ENCODE results near the gene RSPRY1.

The RSPRY1 gene

GRCh38 chr16:57145046-57146021 is 40.8 kb upstream of the RSPRY1 start:
- Histone ChIP-seq H3K36me3 (ENCODE audit: control insufficient read depth in 2 of 2, insufficient read depth in 2 of 2, low read length in 2 of 2) (no peaks in the 10 kb centered on the region), H3K4me3 (ENCODE audit: low read length in 2 of 2) (no peak overlapping the region), H3K4me1 (ENCODE audit: control insufficient read depth, insufficient read depth, low read length) (peaks cover 8% of the 10 kb centered on the region), H3K9me3 (ENCODE audit: control insufficient read depth in 2 of 2, low read length in 2 of 2) (no peaks in the 10 kb centered on the region), H3K9ac (ENCODE audit: low read length in 2 of 2) (no peak overlapping the region), H3K27me3 (ENCODE audit: control insufficient read depth in 1 of 2, insufficient read depth in 2 of 2, low read length in 2 of 2) (no peaks in the 10 kb centered on the region), H3K27ac (ENCODE audit: low read length) (no peak overlapping the region)

- Histone ChIP-seq H3K27me3 (ENCODE audit: control insufficient read depth in 1 of 2, insufficient read depth in 2 of 2, low read length in 2 of 2) (no peaks in the 10 kb centered on the region), H3K9me3 (ENCODE audit: control insufficient read depth in 2 of 2, low read length in 2 of 2) (no peaks in the 10 kb centered on the region), H3K4me3 (ENCODE audit: low read length in 2 of 2) (no peak overlapping the region), H3K27ac (ENCODE audit: low read length) (no peak overlapping the region), H3K36me3 (ENCODE audit: control insufficient read depth in 2 of 2, insufficient read depth in 2 of 2, low read length in 2 of 2) (no peaks in the 10 kb centered on the region), H3K9ac (ENCODE audit: low read length in 2 of 2) (no peak overlapping the region), H3K4me1 (ENCODE audit: control insufficient read depth, insufficient read depth, low read length) (peaks cover 8% of the 10 kb centered on the region)
These were observed 40.0 kb upstream of the RSPRY1 start for GRCh38 chr16:57146040-57146647.

DNA sequence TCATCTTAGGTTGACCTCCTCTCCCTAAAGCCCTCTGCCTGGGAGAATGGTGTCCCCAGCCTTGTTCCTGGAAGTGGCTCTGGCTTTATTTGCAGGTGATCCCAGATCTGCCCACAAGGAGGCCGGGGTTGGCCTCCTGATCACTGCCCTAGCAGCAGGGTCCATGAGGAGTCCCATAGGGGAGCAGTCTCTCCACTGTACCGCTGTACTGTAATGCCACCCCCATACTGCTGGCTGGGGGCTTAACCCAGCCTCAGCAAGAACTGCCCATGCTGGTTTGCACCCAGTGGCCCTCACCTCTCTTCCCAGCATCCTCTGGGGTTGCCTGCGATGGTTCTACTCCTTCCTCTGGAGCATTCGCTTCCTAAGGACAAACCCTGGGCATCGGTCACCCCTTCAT is 39.4 kb upstream of the RSPRY1 start:
- H3K4me3 ChIP-seq (ENCODE audit: low read length in 2 of 2), result no peak overlapping the region
- H3K27ac ChIP-seq (ENCODE audit: low read length), result no peak overlapping the region
- no peaks in the 10 kb centered on the region for H3K27me3 ChIP-seq (ENCODE audit: control insufficient read depth in 1 of 2, insufficient read depth in 2 of 2, low read length in 2 of 2)
- H3K4me1 ChIP-seq (ENCODE audit: control insufficient read depth, insufficient read depth, low read length), result peaks cover 8% of the 10 kb centered on the region
- H3K36me3 ChIP-seq (ENCODE audit: control insufficient read depth in 2 of 2, insufficient read depth in 2 of 2, low read length in 2 of 2), result no peaks in the 10 kb centered on the region
- no peaks in the 10 kb centered on the region for H3K9me3 ChIP-seq (ENCODE audit: control insufficient read depth in 2 of 2, low read length in 2 of 2)
- no peak overlapping the region for H3K9ac ChIP-seq (ENCODE audit: low read length in 2 of 2)

GRCh38 chr16:57147381-57148221 is 38.5 kb upstream of the RSPRY1 start:
- Histone ChIP-seq H3K4me1 (ENCODE audit: control insufficient read depth, insufficient read depth, low read length) (peaks cover 8% of the 10 kb centered on the region), H3K36me3 (ENCODE audit: control insufficient read depth in 2 of 2, insufficient read depth in 2 of 2, low read length in 2 of 2) (peaks cover 2 to 4% of the 10 kb centered on the region in 2 donors), H3K4me3 (ENCODE audit: low read length in 2 of 2) (no peak overlapping the region), H3K9me3 (ENCODE audit: control insufficient read depth in 2 of 2, low read length in 2 of 2) (no peaks in the 10 kb centered on the region), H3K27ac (ENCODE audit: low read length) (no peak overlapping the region), H3K9ac (ENCODE audit: low read length in 2 of 2) (no peak overlapping the region), H3K27me3 (ENCODE audit: control insufficient read depth in 1 of 2, insufficient read depth in 2 of 2, low read length in 2 of 2) (no peaks in the 10 kb centered on the region)

- no peak overlapping the region for H3K4me3 ChIP-seq (ENCODE audit: low read length in 2 of 2)
- H3K27me3 ChIP-seq (ENCODE audit: control insufficient read depth in 1 of 2, insufficient read depth in 2 of 2, low read length in 2 of 2), result no peaks in the 10 kb centered on the region
- H3K27ac ChIP-seq (ENCODE audit: low read length), result peak overlapping the region; percentile 18
- H3K9me3 ChIP-seq (ENCODE audit: control insufficient read depth in 2 of 2, low read length in 2 of 2), result no peaks in the 10 kb centered on the region
- no peak overlapping the region for H3K9ac ChIP-seq (ENCODE audit: low read length in 2 of 2)
- peaks cover 10% of the 10 kb centered on the region in 2 donors for H3K36me3 ChIP-seq (ENCODE audit: control insufficient read depth in 2 of 2, insufficient read depth in 2 of 2, low read length in 2 of 2)
- H3K4me1 ChIP-seq (ENCODE audit: control insufficient read depth, insufficient read depth, low read length), result peaks cover 6% of the 10 kb centered on the region
These were observed 37.6 kb upstream of the RSPRY1 start for GRCh38 chr16:57148481-57148880.

- Histone ChIP-seq H3K27ac (ENCODE audit: low read length) (no peak overlapping the region), H3K4me3 (ENCODE audit: low read length in 2 of 2) (no peak overlapping the region), H3K9me3 (ENCODE audit: control insufficient read depth in 2 of 2, low read length in 2 of 2) (no peaks in the 10 kb centered on the region), H3K36me3 (ENCODE audit: control insufficient read depth in 2 of 2, insufficient read depth in 2 of 2, low read length in 2 of 2) (peaks cover 19% of the 10 kb centered on the region in 2 donors), H3K9ac (ENCODE audit: low read length in 2 of 2) (no peak overlapping the region), H3K27me3 (ENCODE audit: control insufficient read depth in 1 of 2, insufficient read depth in 2 of 2, low read length in 2 of 2) (no peaks in the 10 kb centered on the region), H3K4me1 (ENCODE audit: control insufficient read depth, insufficient read depth, low read length) (peaks cover 6% of the 10 kb centered on the region)
These were observed 36.7 kb upstream of the RSPRY1 start for GRCh38 chr16:57149391-57149790.

DNA sequence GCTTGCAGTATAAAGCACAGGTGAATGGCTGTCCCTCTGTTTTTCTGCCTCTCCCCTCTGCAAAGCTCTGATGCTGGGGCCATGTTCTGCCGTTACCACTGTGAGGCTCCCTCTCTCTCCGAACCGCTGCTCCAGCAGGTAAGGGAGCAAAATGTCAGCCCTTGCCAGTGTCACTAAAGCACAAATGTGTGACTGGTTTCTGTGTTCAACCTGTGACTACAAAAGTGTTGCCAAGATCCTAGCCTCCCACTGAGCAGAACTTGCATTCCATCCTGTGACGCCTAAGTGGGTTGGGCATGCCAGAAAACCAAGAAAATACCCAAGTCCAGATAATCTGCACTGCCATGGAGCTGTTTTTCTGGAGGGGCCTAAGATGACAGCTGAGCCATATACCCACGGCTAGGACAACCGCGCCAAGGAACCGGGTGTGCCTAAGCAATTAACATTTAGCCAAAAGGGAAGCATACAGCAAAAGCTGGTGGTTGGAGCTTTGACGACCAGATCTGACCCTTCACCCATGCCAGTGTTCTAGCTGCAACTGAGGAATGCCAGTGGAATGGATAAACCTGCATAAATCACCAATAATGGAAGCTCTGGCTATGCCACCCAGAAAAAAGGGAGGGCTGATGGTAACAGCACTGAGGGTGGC is 35.3 kb upstream of the RSPRY1 start:
- H3K4me3 ChIP-seq (ENCODE audit: low read length in 2 of 2), result no peak overlapping the region
- H3K27me3 ChIP-seq (ENCODE audit: control insufficient read depth in 1 of 2, insufficient read depth in 2 of 2, low read length in 2 of 2), result no peaks in the 10 kb centered on the region
- H3K9me3 ChIP-seq (ENCODE audit: control insufficient read depth in 2 of 2, low read length in 2 of 2), result no peaks in the 10 kb centered on the region
- peaks cover 4% of the 10 kb centered on the region for H3K4me1 ChIP-seq (ENCODE audit: control insufficient read depth, insufficient read depth, low read length)
- peaks cover 27 to 28% of the 10 kb centered on the region in 2 donors for H3K36me3 ChIP-seq (ENCODE audit: control insufficient read depth in 2 of 2, insufficient read depth in 2 of 2, low read length in 2 of 2)
- no peak overlapping the region for H3K9ac ChIP-seq (ENCODE audit: low read length in 2 of 2)
- no peak overlapping the region for H3K27ac ChIP-seq (ENCODE audit: low read length)

DNA sequence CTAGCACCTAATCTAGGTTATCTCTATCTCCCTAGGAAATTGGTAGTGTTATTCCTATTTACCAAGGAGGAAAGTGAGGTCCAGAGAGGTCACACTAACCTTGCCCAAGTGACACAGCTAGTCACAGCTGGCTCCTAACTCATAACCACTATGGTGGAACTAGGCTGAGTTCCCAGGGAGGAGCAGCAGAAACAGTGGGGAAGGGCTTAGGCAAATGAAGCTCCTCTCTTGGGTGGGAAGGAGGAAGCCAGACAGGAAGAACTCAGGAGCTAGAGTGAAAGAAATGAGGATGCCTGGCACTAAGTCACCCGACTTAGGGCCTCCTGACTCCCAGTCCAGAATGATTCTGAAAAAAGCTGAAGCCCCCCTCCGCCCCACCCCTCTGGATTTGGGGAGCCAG is 34.8 kb upstream of the RSPRY1 start:
- Histone ChIP-seq H3K27ac (ENCODE audit: low read length) (no peak overlapping the region), H3K36me3 (ENCODE audit: control insufficient read depth in 2 of 2, insufficient read depth in 2 of 2, low read length in 2 of 2) (peaks cover 29 to 30% of the 10 kb centered on the region in 2 donors), H3K4me1 (ENCODE audit: control insufficient read depth, insufficient read depth, low read length) (peaks cover 4% of the 10 kb centered on the region), H3K27me3 (ENCODE audit: control insufficient read depth in 1 of 2, insufficient read depth in 2 of 2, low read length in 2 of 2) (no peaks in the 10 kb centered on the region), H3K9ac (ENCODE audit: low read length in 2 of 2) (no peak overlapping the region), H3K9me3 (ENCODE audit: control insufficient read depth in 2 of 2, low read length in 2 of 2) (no peaks in the 10 kb centered on the region), H3K4me3 (ENCODE audit: low read length in 2 of 2) (no peak overlapping the region)

DNA sequence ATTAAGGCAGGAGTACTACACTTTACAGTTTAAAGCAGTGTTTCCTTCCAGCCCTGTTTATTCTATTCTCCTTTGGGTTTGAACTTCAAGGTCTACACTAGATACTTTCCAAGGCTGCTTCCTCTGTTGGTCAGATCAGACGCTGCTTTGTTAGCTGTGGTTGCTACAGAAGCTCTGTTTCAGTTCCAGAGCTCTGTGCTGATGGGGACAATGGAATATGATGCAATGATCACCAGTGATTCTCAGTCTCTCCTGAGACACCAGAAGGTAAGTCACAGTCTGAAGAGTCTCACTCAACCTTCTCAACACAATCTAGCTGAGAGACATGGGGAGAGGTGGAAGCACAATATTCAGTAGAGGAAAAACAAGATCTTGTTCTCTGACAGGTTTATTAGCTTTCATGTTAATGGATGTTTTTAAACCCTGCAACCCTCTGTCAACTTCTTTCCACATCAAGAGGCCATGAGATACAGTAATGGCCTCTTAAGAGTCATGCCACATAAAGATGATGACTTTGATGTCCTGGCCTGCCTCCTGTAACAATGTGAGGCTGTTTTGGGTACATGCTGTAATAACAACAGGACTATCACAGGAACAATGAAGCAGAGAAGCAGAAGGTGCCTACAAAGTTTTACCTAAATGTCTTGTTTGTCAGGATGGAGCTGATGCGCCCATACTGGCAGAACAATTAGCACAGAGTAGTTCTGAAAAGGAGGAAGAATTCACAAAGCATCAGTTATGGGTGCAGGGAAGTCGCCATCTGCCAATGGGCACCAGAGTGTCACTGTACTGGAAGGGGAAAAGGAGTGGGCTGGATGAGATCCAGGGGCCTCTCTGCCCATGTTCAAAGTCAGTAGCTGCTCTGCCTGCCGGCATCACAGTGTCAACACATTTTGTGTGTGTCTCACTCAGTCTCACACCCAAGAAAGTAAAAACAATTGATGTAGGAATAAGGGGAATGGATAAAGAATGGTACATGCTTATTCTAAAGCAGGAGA is 33.7 kb upstream of the RSPRY1 start:
- Histone ChIP-seq H3K27me3 (ENCODE audit: control insufficient read depth in 1 of 2, insufficient read depth in 2 of 2, low read length in 2 of 2) (no peaks in the 10 kb centered on the region), H3K9ac (ENCODE audit: low read length in 2 of 2) (no peak overlapping the region), H3K36me3 (ENCODE audit: control insufficient read depth in 2 of 2, insufficient read depth in 2 of 2, low read length in 2 of 2) (peaks cover 32 to 34% of the 10 kb centered on the region in 2 donors), H3K4me3 (ENCODE audit: low read length in 2 of 2) (no peak overlapping the region), H3K9me3 (ENCODE audit: control insufficient read depth in 2 of 2, low read length in 2 of 2) (no peaks in the 10 kb centered on the region), H3K27ac (ENCODE audit: low read length) (no peak overlapping the region), H3K4me1 (ENCODE audit: control insufficient read depth, insufficient read depth, low read length) (no peaks in the 10 kb centered on the region)
